ENCODE results near the gene TUBB6. TPM values are rescaled to one million over a fixed set of nuclear protein-coding genes. Genes with fewer than 3 reads are reported as not detected.

TUBB6 gene
- total and polyA plus RNA-seq, 4 donors, result 57.8 to 157 (median 109) TPM

DNA sequence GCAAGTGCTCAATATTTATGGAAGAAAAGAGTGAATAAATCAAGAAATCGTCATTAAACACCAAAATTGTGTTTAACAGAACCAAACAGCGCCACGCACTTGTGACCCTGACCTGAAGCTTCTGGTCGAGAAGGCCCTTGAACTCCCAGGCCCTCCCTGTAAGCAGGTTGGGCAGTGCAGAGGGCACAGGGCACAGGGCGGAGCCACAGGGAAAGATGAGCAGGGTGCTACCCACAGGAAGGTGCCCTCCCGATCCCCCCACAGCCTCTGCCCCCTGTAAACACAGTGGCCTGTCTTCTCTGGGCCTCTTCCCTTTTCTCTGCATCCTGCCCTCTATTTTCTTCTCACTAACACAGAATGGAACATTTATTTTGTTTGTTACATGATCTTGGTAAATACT, 16.9 kb upstream of the TUBB6 start:
- no peak overlapping the region for H3K4me3 ChIP-seq
- H3K9me3 ChIP-seq (ENCODE audit: control insufficient read depth in 4 of 4, insufficient read depth in 3 of 4, low read length in 3 of 4), result no peaks in the 10 kb centered on the region
- WGBS, 2 donors, result 80 to 86% methylated on average over 6 of the region's 6 CpGs
- TF ChIP-seq, protein P1, sequence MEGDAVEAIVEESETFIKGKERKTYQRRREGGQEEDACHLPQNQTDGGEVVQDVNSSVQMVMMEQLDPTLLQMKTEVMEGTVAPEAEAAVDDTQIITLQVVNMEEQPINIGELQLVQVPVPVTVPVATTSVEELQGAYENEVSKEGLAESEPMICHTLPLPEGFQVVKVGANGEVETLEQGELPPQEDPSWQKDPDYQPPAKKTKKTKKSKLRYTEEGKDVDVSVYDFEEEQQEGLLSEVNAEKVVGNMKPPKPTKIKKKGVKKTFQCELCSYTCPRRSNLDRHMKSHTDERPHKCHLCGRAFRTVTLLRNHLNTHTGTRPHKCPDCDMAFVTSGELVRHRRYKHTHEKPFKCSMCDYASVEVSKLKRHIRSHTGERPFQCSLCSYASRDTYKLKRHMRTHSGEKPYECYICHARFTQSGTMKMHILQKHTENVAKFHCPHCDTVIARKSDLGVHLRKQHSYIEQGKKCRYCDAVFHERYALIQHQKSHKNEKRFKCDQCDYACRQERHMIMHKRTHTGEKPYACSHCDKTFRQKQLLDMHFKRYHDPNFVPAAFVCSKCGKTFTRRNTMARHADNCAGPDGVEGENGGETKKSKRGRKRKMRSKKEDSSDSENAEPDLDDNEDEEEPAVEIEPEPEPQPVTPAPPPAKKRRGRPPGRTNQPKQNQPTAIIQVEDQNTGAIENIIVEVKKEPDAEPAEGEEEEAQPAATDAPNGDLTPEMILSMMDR (IDR thresholded peaks at IDR 0.05; ENCODE audit: control extremely low read depth, extremely low read depth), result no peak
- DNase-seq (no peak), ATAC-seq (ENCODE audit: insufficient read depth, low FRiP score) (no peak)
- peaks cover 0 to 30% (median 25%) of the 10 kb centered on the region in 3 donors for H3K27me3 ChIP-seq (ENCODE audit: control insufficient read depth in 3 of 3, insufficient read depth in 3 of 3, low read length in 2 of 3)
- H3K4me1 ChIP-seq (ENCODE audit: control insufficient read depth in 5 of 5, insufficient read depth in 5 of 5, low read length in 5 of 5), result peaks cover 0 to 18% (median 2%) of the 10 kb centered on the region in 5 donors
- no peaks in the 10 kb centered on the region for H3K36me3 ChIP-seq (ENCODE audit: control insufficient read depth in 4 of 4, insufficient read depth in 4 of 4, low read length in 4 of 4)
- no peak overlapping the region for H3K27ac ChIP-seq (ENCODE audit: low read depth in 1 of 2, low read length in 1 of 2)
- H3K9ac ChIP-seq (ENCODE audit: insufficient read depth in 1 of 2, low read length in 2 of 2), result no peak overlapping the region

DNA sequence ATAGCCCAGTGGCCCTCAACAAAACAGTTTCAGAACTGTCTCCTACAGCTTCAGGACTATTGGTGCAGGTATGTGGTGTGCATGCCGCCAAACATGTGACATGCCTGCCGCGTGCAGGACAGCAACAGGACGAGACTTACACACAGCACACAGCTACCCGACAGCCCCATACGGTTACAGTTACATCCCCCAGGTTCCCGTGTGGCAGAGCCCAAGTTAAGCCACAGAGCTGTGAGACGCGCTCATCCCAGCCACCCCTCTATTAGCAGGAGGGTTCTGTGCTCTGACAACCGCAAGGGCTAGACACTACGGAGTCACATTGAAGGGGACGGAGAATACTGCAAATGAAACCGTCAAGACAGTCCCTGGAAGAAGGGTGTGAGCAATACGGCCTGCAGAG, 16.4 kb upstream of the TUBB6 start:
- WGBS, 2 donors, result 91 to 95% methylated on average over 14 of the region's 14 CpGs
- ATAC-seq (ENCODE audit: insufficient read depth, low FRiP score) (no peak), DNase-seq (no peak)
- Histone ChIP-seq H3K4me3 (no peak overlapping the region), H3K36me3 (ENCODE audit: control insufficient read depth in 4 of 4, insufficient read depth in 4 of 4, low read length in 4 of 4) (no peaks in the 10 kb centered on the region), H3K4me1 (ENCODE audit: control insufficient read depth in 5 of 5, insufficient read depth in 5 of 5, low read length in 5 of 5) (peaks cover 0 to 18% (median 2%) of the 10 kb centered on the region in 5 donors), H3K27me3 (ENCODE audit: control insufficient read depth in 3 of 3, insufficient read depth in 3 of 3, low read length in 2 of 3) (peaks cover 0 to 30% (median 25%) of the 10 kb centered on the region in 3 donors), H3K9me3 (ENCODE audit: control insufficient read depth in 4 of 4, insufficient read depth in 3 of 4, low read length in 3 of 4) (no peaks in the 10 kb centered on the region), H3K27ac (ENCODE audit: low read depth in 1 of 2, low read length in 1 of 2) (no peak overlapping the region), H3K9ac (ENCODE audit: insufficient read depth in 1 of 2, low read length in 2 of 2) (no peak overlapping the region)
- TF ChIP-seq, protein P1 (IDR thresholded peaks at IDR 0.05; ENCODE audit: control extremely low read depth, extremely low read depth), result no peak

DNA sequence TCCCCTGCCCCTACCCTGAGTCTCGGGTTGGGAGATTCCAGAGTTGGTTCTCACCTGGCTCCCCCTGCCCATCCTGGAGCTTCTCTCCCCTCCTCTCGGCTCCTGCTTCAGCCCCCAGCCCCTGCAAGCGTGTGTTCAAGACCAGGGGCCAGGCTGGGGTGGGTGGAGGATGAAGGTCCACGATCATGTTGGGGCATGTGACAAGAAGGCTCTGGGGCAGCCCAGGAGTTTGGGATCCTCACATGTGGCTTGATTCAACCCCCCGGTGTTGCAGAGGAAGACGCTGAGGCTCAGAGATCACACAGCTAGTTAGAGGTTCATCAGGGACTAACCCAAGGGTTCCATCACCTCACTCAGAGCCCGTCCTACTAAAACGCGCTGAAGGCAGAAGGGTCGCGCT, 14.2 kb upstream of the TUBB6 start:
- DNase-seq, result no peak
- H3K27ac ChIP-seq (ENCODE audit: low read depth in 1 of 2, low read length in 1 of 2), result no peak overlapping the region
- no peaks in the 10 kb centered on the region for H3K36me3 ChIP-seq (ENCODE audit: control insufficient read depth in 4 of 4, insufficient read depth in 4 of 4, low read length in 4 of 4)
- ATAC-seq (ENCODE audit: insufficient read depth, low FRiP score), result no peak
- 79 to 88% methylated on average over 11 of the region's 11 CpGs for WGBS, 2 donors
- H3K9ac ChIP-seq (ENCODE audit: insufficient read depth in 1 of 2, low read length in 2 of 2), result no peak overlapping the region
- H3K27me3 ChIP-seq (ENCODE audit: control insufficient read depth in 3 of 3, insufficient read depth in 3 of 3, low read length in 2 of 3), result peaks cover 0 to 10% (median 6%) of the 10 kb centered on the region in 3 donors
- H3K9me3 ChIP-seq (ENCODE audit: control insufficient read depth in 4 of 4, insufficient read depth in 3 of 4, low read length in 3 of 4), result no peaks in the 10 kb centered on the region
- TF ChIP-seq, protein P1 (IDR thresholded peaks at IDR 0.05; ENCODE audit: control extremely low read depth, extremely low read depth), result no peak
- no peak overlapping the region for H3K4me3 ChIP-seq
- peaks cover 0 to 2% (median 0%) of the 10 kb centered on the region in 5 donors for H3K4me1 ChIP-seq (ENCODE audit: control insufficient read depth in 5 of 5, insufficient read depth in 5 of 5, low read length in 5 of 5)

Measured in lung (tissue), 12 donors.